NCI-H2029 treated with DMSO at 0.1 percent for 48 hours (cell line): Measurements from ENCODE around the gene CLTCL1.
"Not testable (repeated sequence)": the region's sequence is repeated elsewhere in the genome, so short reads cannot be mapped to it uniquely, and the experiment has no call there.

Experiments used
- DNase-seq: peaks from one replicate; lab custom pipeline; 2025; lab: John Stamatoyannopoulos, UW

CLTCL1 gene

GRCh38 chr22:19175602-19176174, 115.8 kb downstream of the CLTCL1 start:
- no peak for DNase-seq

DNA sequence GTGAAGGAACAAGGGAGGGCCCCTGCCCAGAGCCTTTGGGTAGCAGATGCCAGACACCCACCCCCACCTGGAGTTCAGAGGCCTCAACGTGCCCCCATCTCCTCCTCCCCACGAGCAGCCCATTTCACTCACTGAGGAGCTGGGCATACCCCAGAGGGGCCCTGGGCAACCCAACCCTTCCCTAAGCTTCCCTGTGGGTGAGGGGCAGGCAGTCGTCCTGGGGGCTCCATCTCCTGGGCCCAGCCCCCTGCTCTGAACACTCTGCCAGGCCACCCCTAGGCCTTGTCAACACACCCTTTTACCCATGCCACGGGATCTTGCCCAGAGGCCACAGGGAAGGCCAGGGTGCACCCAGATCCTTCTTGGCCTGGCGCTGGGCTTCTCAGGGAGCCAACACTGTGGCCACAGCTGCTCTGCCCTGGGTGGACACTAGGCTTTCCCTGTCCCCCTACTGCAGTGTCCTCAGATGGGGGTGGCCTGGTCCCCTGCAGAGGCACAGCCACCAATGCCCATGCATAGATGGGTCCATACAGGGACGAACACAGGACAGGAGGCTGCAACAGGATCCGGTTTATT, 116.4 kb downstream of the CLTCL1 start:
- no peak for DNase-seq

DNA sequence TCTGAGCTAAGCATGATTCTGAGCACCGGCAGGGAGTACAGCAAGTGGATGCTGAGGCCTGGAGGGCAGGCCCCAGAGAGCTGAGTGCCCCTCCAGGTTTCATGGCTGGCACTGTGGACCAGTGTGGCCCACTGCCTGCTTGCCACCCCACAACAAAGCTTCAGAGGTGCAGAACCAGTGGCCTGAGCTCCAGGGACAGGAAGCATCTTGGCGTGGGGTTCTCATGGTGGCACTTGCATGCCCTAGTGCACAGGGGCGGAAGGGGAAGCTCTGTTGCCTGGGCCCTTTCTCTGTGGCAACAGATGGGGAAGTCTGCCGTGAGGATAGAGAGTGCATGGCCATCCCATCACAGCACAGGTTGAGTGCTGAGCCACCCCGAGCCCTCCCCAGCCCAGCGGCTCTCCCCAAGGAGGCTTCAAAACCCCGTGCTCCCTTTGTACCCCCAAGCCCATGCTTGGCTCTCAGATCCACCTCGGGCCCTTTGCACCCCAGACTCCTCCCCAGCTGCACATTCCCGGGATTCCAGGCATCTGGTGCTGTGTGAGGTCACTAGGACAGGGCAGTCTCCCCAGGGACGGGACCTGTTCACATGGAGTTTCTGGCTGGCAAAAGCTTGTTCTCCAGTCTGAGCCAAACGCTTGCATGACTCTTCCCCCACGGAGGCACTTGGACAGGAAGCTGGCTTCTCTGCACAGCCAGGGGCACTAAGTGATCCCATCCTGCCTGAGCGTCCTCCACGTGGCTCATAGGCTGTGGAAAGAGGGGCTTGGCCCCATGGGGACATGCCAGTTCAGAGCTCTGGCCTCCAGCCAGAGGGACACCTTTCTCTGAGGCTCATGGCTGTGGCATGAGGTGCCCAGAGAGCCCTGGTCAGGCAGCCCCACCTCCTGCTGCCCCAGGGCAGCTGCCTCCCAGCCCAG, 117.2 kb downstream of the CLTCL1 start:
- no peak for DNase-seq

DNA sequence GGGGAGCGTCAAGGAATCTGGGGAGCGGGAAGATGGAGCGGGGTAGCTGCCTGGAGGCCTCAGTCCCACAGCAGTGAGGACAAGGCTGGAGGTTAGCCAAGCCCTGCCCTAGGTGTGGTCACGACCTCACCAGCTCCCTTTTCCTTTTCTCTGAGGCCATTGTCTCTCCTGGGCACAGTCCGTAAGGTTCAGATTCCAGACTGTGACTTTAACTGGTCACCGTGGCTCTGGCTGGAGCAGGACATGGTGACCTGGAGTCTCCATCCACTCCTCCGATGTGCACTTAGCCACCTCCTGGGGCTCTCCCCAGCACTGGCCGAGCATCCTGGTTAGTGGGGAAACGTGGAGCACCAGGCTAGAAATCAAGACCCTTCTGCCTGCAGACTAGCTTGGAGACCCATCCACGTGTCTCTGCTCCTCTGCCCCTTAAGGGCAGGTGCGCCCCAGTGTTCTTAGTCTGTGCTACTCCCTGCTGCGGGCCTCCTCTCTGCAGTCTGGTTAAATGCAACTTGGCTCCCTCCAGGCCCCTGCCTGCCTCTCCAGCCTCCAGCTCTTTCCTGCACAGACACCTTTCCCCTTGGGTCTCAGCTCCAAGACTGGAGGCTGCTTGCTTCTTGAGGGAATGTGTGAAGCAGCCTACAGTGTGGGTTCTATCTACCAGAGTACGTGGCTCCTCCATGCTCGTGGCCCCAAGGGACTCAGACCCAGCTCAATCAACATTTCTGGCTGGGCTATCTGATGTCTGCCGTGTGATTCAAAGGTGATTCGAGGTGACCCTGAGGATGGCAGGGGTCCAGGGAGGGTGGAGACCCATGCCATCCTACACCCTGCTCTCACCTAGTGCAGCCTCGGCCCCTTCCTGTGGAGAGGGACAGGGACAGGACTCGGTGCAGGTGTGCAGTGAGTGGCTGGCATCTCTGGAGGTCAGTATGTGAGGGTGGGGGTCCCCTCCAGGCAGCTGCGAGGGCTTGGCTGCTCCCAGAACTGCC, 118.2 kb downstream of the CLTCL1 start:
- DNase-seq, result no peak

GRCh38 chr22:19172213-19173046, 119.1 kb downstream of the CLTCL1 start:
- no peak for DNase-seq

GRCh38 chr22:19169947-19170318, 121.6 kb downstream of the CLTCL1 start:
- no peak for DNase-seq

GRCh38 chr22:19169002-19169946, 122.2 kb downstream of the CLTCL1 start:
- DNase-seq, result no peak

DNA sequence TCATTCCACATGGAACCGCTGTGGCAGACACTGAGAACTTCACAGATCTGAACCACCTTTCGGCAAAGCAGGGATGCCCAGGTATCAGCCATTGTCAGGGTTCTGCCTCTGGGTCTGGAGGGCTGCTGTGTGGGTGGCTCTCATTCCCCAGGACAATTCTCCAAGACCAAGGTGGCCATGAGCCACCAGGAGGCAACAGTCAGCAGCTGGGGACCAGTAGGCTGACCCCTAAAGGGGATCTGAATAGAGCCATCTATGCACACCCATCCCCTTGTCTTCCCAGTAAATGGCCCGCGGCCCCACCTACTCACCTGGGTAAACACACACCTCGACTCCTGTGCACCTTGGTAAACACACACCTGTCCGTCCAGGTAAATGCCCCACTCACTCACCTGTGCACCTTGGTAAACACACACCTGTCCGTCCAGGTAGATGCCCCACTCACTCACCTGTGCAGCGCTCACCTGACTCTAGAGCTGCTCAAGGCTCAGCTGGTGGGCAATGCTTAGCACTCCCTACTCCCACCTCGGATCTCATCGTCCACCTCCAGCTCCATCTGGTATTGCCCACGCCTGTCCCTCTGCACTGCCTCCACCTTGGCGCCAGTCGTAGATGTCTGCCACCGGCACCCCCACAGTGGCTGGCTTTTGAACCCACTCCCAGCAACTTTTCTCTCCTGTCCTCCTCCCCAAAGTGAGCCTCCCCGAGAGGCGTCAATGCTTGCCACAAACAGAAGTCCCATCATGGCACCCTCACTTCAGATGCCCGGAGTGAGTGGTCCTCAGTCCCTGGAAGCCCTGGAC, 123.2 kb downstream of the CLTCL1 start:
- DNase-seq, result no peak

- DNase-seq, result no peak
These were observed 124.2 kb downstream of the CLTCL1 start for GRCh38 chr22:19167106-19167869.

DNA sequence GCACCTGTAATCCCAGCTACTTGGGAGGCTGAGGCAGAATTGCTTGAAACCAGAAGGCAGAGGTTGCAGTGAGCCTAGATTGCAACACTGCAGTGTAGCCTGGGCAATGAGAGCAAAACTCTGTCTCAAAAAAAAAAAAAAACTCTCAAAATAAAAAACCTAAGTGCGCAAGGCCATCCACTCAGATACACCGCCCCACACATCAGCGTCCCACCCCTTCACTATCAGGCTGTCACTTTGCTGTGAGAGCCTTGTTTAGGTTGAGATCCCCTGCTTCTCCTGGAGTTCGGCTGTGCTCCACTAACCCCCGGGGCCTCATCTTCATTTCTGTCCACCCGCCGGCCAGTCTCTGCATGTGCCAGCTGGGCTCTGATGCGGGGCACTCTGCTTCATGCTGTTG, 125.1 kb downstream of the CLTCL1 start:
- DNase-seq, result no peak

DNA sequence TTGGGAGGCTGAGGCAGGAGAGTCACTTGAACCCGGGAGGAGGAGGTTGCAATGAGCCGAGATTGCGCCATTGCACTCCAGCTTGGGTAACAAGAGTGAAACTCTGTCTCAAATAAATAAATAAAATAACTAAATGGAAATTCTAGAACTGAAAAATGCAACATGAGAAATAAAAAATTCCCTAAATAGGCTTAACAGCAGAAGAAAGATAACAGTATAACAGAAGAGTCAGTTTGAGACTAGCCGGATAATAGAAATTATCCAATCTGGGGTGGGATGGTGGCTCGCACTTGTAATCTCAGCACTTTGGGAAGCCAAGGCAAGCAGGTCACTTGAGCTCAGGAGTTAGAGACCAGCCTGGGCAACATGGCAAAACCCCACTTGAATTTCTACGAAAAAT, 127.1 kb downstream of the CLTCL1 start:
- no peak for DNase-seq

DNA sequence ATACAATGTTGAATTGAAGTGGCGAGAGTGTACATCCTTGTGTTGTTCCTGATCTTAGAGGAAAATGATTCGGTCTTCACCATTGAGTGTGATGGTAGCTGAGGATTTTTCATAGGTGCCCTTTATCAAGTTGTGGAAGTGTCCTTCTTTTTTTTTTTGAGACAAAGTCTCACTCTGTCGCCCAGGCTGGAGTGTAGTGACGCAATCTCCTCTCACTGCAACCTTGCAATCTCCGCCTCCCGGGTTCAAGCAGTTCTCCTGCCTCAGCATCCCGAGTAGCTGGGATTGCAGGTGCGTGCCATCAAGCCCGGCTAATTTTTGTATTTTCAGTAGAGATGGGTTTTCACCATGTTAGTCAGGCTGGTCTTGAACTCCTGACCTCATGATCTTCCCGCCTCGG, 132.9 kb downstream of the CLTCL1 start:
- not testable (repeated sequence) for DNase-seq

DNA sequence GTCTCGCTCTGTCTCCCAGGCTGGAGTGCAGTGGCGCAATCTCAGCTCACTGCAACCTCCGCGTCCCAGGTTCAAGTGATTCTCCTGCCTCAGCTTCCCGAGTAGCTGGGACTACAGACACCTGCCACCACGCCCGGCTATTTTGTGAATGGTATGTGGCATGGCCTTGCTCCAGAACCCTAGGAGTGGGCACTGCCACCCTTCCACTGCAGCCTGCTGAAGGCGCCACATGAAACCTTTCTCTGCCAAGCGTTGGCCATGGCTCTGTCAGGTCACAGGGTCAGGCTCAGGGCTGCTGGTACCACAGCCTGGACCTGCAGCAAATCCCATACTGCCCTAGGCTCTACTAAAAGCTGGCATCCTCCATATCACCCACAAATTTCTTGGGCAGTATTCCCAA, 135.4 kb downstream of the CLTCL1 start:
- DNase-seq, result not testable (repeated sequence)

DNA sequence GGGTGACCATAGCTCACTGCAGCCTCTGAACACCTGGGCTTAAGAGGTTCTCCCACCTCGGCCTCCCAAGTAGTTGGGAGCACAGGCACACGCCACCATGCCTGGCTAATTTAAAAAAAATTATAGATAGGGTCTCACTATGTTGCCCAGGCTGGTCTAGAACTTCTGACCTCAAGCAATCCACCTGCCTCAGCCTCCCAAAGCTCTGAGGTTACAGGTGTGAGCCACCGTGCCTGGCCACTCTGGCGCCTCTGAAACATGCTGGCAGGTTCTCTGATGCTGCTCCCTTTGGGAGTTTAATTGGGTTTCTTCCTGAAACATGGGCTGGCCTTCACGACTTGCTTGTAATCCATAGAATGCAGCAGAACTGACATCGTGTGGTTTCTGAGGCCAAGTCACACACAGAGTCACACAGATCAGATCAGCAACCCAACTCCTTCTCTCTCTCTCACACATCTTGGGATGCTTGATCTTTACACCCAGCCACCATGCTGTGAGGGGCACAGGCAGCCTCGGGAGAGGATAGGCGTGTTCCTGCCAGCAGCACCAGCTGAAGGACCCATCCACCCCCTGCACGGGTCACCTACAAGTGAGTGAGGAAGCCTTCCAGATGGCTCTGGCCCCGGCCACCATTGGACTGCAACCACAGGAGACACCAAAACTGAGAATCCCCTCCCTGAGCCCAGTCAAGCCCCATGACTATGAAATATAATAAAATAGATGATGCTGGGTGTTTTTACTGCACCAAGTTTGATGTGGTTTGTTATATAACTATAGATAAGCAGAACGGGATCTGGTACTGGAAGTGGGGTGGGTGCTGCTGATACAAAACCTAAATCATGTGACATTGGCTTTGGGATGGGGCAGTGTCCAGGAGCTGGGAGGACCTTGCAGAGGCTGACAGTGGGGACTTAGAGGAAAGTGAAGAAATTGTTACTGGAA, 138.3 kb downstream of the CLTCL1 start:
- DNase-seq, result no peak

GRCh38 chr22:19151329-19152191, 140.0 kb downstream of the CLTCL1 start:
- DNase-seq, result no peak
